Measurements from ENCODE around the gene CDH16. TPM values are rescaled to one million over a fixed set of nuclear protein-coding genes. Genes with fewer than 3 reads are reported as not detected.

The CDH16 gene
- total RNA-seq, 1 experiment from 2014 or later: not detected

DNA sequence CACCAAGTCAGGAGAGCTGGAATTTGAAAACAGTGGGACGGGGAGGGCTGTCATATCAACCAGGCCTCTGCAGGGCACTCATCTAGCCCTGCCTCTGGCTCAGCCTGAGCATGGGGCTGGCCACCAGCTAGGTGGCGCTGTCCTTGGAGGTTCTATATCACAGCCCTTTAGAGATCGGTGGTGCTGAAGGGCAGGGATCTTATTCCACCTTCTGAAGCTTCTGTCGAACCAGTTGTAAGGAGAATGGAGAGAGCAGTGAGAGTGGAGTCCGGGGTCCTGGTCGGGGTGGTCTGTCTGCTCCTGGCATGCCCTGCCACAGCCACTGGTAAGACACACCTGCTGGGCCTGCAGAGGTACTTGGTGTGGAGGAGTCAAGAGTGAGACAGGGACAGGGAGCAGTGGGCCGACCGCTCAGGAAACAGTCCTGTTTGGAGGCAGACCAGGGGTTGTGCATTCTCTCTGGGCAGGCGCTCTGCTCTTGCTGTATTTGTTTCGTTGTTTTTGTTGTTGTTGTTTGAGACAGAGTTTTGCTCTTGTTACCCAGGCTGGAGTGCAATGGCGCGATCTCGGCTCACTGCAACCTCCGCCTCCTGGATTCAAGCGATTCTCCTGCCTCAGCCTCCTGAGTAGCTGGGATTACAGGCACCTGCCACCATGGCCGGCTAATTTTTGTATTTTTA is 42.5 kb upstream of the CDH16 start, which contains the start of gene CES3:
Gene CES3 (plus strand): TSS at position 202 of the 680 bp plus-strand sequence. CDS start 42 bp downstream, at position 244.
- BruUV-seq (replicated peaks): no TSS peak
- DNase-seq (ENCODE audit: low spot score): peak; percentile 88
- peak within 1 kb of the TSS; percentile 30 for H3K4me3 ChIP-seq (ENCODE audit: low read depth, low read length, poor library complexity, severe bottlenecking)
- no peaks in the 10 kb centered on the region for H3K27me3 ChIP-seq (replicated peaks; ENCODE audit: insufficient read depth, low read depth, low read length, poor library complexity)
- peaks cover 4% of the 10 kb centered on the region for H3K4me1 ChIP-seq (ENCODE audit: insufficient read depth, low read length, poor library complexity, severe bottlenecking)
- POLR2A ChIA-PET (ENCODE audit: low non-redundant PET): no interaction called here
- CTCF ChIA-PET: interaction anchor here (1.1 to 2.6 kb wide), 3 partner anchors 9 to 194 kb away, joined by 3 to 10 read pairs (median 3); no protein-coding TSS in a partner anchor
- H3K36me3 ChIP-seq (ENCODE audit: insufficient read depth, low read length, poor library complexity, severe bottlenecking): no peaks in the 10 kb centered on the region
- TF ChIP-seq EZH2 (IDR thresholded peaks at IDR 0.05; ENCODE audit: borderline replicate concordance, low read depth, low read length, poor library complexity, severe bottlenecking): no peak
- TF ChIP-seq, protein P1, sequence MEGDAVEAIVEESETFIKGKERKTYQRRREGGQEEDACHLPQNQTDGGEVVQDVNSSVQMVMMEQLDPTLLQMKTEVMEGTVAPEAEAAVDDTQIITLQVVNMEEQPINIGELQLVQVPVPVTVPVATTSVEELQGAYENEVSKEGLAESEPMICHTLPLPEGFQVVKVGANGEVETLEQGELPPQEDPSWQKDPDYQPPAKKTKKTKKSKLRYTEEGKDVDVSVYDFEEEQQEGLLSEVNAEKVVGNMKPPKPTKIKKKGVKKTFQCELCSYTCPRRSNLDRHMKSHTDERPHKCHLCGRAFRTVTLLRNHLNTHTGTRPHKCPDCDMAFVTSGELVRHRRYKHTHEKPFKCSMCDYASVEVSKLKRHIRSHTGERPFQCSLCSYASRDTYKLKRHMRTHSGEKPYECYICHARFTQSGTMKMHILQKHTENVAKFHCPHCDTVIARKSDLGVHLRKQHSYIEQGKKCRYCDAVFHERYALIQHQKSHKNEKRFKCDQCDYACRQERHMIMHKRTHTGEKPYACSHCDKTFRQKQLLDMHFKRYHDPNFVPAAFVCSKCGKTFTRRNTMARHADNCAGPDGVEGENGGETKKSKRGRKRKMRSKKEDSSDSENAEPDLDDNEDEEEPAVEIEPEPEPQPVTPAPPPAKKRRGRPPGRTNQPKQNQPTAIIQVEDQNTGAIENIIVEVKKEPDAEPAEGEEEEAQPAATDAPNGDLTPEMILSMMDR (conservative IDR thresholded peaks at IDR 0.05; ENCODE audit: low read depth, low read length): peak; percentile 99
- H3K27ac ChIP-seq (ENCODE audit: low read depth, low read length, poor library complexity, severe bottlenecking): no peak within 1 kb of the TSS
- intact Hi-C loops (cut with micrococcal nuclease; ENCODE audit: unreplicated experiment): no loop called here
- no peaks in the 10 kb centered on the region for H3K9me3 ChIP-seq (ENCODE audit: low read depth, low read length, poor library complexity, severe bottlenecking)

DNA sequence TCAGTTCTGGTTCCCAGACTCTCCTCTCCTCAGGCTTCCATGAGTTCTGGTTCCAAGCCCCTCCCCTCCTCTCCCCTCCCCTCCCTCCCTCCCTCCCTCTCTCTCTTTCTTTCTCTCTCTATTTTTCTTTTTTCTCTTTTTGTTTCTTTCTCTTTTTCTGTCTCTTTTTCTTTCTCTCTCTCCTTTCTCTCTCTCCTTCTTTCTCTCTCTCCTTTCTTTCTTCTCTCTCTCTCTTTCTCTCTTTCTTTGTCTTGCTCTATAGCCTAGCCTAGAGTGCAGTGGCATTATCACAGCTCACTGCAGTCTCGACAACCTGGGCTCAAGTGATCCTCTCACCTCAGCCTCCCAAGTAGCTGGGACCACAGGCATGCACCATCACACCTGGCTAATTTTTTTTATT is 41.6 kb upstream of the CDH16 start:
- peaks cover 4% of the 10 kb centered on the region for H3K4me1 ChIP-seq (ENCODE audit: insufficient read depth, low read length, poor library complexity, severe bottlenecking)
- no peak overlapping the region for H3K4me3 ChIP-seq (ENCODE audit: low read depth, low read length, poor library complexity, severe bottlenecking)
- H3K9me3 ChIP-seq (ENCODE audit: low read depth, low read length, poor library complexity, severe bottlenecking): no peaks in the 10 kb centered on the region
- ChIA-PET CTCF (interaction anchor here (1.2 to 2.6 kb wide), 2 partner anchors 58 to 195 kb away, joined by 3 to 10 read pairs; no protein-coding TSS in a partner anchor), POLR2A (ENCODE audit: low non-redundant PET) (no interaction called here)
- no peak overlapping the region for H3K27ac ChIP-seq (ENCODE audit: low read depth, low read length, poor library complexity, severe bottlenecking)
- intact Hi-C loops (cut with micrococcal nuclease; ENCODE audit: unreplicated experiment): no loop called here
- no peaks in the 10 kb centered on the region for H3K27me3 ChIP-seq (replicated peaks; ENCODE audit: insufficient read depth, low read depth, low read length, poor library complexity)
- no TSS peak for BruUV-seq (replicated peaks)
- no peak for DNase-seq (ENCODE audit: low spot score)
- H3K36me3 ChIP-seq (ENCODE audit: insufficient read depth, low read length, poor library complexity, severe bottlenecking): no peaks in the 10 kb centered on the region
- TF ChIP-seq, protein P1 (conservative IDR thresholded peaks at IDR 0.05; ENCODE audit: low read depth, low read length): no peak
- no peak for TF ChIP-seq EZH2 (IDR thresholded peaks at IDR 0.05; ENCODE audit: borderline replicate concordance, low read depth, low read length, poor library complexity, severe bottlenecking)

DNA sequence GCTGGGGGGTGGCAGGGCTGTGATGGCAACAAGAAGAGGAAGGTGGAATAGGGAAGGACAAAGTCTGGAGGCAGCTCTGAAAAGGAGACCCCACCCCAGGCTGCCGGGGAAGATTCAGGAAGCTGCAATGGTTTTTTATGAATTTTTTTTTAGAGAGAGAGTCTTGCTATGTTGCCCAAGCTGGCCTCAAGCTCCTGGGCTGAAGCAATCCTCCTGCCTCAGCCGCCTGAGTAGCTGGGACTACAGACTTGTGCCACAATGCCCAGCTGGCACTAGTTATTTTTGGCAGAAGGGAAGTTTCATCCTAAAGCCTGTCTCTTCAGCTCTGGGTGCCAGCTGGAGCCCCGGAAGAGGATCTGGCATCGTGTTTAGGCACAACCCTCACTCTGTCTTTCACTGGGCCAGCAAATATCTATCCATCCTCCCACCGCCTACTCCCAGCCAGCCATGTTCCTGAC is 41.0 kb upstream of the CDH16 start:
- Histone ChIP-seq H3K36me3 (ENCODE audit: insufficient read depth, low read length, poor library complexity, severe bottlenecking) (no peaks in the 10 kb centered on the region), H3K4me1 (ENCODE audit: insufficient read depth, low read length, poor library complexity, severe bottlenecking) (peaks cover 4% of the 10 kb centered on the region), H3K9me3 (ENCODE audit: low read depth, low read length, poor library complexity, severe bottlenecking) (no peaks in the 10 kb centered on the region), H3K27me3 (replicated peaks; ENCODE audit: insufficient read depth, low read depth, low read length, poor library complexity) (no peaks in the 10 kb centered on the region), H3K27ac (ENCODE audit: low read depth, low read length, poor library complexity, severe bottlenecking) (no peak overlapping the region), H3K4me3 (ENCODE audit: low read depth, low read length, poor library complexity, severe bottlenecking) (no peak overlapping the region)
- intact Hi-C loops (cut with micrococcal nuclease; ENCODE audit: unreplicated experiment): loop anchor here (5.0 kb wide), 1 partner anchor 193 kb away; the partner anchor contains the start of gene B3GNT9
- POLR2A ChIA-PET (ENCODE audit: low non-redundant PET): no interaction called here
- DNase-seq (ENCODE audit: low spot score): no peak
- TF ChIP-seq EZH2 (IDR thresholded peaks at IDR 0.05; ENCODE audit: borderline replicate concordance, low read depth, low read length, poor library complexity, severe bottlenecking): no peak
- TF ChIP-seq, protein P1 (conservative IDR thresholded peaks at IDR 0.05; ENCODE audit: low read depth, low read length): no peak
- no TSS peak for BruUV-seq (replicated peaks)
- CTCF ChIA-PET: interaction anchor here (0.7 to 2.6 kb wide), 3 partner anchors 195 to 530 kb away, joined by 3 to 10 read pairs (median 3); no protein-coding TSS in a partner anchor

Measured in A673 (cell line).